Progenitor cell of endocrine pancreas (in vitro differentiated cells): ENCODE measurements around the gene ZNF281. TPM values are rescaled to one million over a fixed set of nuclear protein-coding genes. Genes with fewer than 3 reads are reported as not detected.

ENCODE experiments used
- DNase-seq: peaks from one replicate; pipeline ENCODE4 v3.0.0; 2021; ENCODE audit warnings: low spot score; ENCODE audit not compliant: unreplicated experiment
- H3K27ac Mint-ChIP-seq: 2 replicates; pipeline ENCODE4 v1.8.0; 2021; ENCODE audit warnings: mild to moderate bottlenecking, moderate library complexity, mixed read lengths
- H3K27me3 Mint-ChIP-seq: 2 replicates; pipeline ENCODE4 v1.8.0; 2021; ENCODE audit warnings: mixed read lengths
- H3K36me3 Mint-ChIP-seq: 2 replicates; pipeline ENCODE4 v1.8.0; 2022; ENCODE audit warnings: mixed read lengths; ENCODE audit not compliant: insufficient read depth
- H3K4me1 Mint-ChIP-seq: 2 replicates; pipeline ENCODE4 v1.8.0; 2021; ENCODE audit warnings: low read depth, mixed read lengths
- H3K4me3 Mint-ChIP-seq: 2 replicates; pipeline ENCODE4 v1.8.0; 2021; ENCODE audit warnings: low read depth, mild to moderate bottlenecking, moderate library complexity, mixed read lengths
- H3K9me3 Mint-ChIP-seq: 2 replicates; pipeline ENCODE4 v1.8.0; 2021; ENCODE audit warnings: low read depth, mixed read lengths
- total RNA-seq: library from RNA; stranded (reverse); gene quantifications from 2 replicates; pipeline ENCODE4 v1.2.1, GENCODE V29; 2021
- TF ChIP-seq, protein P1 (sequence below): fragments of 200-600 bp; sonication (generic); IDR thresholded peaks from one replicate; pipeline ENCODE4 v1.5.0; 2021; ENCODE audit warnings: antibody characterized with exemption, mild to moderate bottlenecking; ENCODE audit not compliant: unreplicated experiment

ZNF281 gene
- total RNA-seq, 1 donor from 2014 or later = 34.2 TPM

GRCh38 chr1:200365897-200366426 is 43.9 kb downstream of the ZNF281 start:
- H3K27ac Mint-ChIP-seq = no peak overlapping the region
- H3K27me3 Mint-ChIP-seq = no peaks in the 10 kb centered on the region
- no peaks in the 10 kb centered on the region for H3K36me3 Mint-ChIP-seq
- TF ChIP-seq, protein P1, sequence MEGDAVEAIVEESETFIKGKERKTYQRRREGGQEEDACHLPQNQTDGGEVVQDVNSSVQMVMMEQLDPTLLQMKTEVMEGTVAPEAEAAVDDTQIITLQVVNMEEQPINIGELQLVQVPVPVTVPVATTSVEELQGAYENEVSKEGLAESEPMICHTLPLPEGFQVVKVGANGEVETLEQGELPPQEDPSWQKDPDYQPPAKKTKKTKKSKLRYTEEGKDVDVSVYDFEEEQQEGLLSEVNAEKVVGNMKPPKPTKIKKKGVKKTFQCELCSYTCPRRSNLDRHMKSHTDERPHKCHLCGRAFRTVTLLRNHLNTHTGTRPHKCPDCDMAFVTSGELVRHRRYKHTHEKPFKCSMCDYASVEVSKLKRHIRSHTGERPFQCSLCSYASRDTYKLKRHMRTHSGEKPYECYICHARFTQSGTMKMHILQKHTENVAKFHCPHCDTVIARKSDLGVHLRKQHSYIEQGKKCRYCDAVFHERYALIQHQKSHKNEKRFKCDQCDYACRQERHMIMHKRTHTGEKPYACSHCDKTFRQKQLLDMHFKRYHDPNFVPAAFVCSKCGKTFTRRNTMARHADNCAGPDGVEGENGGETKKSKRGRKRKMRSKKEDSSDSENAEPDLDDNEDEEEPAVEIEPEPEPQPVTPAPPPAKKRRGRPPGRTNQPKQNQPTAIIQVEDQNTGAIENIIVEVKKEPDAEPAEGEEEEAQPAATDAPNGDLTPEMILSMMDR = peak; percentile 25
- no peak overlapping the region for H3K4me3 Mint-ChIP-seq
- no peaks in the 10 kb centered on the region for H3K9me3 Mint-ChIP-seq
- H3K4me1 Mint-ChIP-seq = peaks cover 44% of the 10 kb centered on the region
- DNase-seq = no peak

DNA sequence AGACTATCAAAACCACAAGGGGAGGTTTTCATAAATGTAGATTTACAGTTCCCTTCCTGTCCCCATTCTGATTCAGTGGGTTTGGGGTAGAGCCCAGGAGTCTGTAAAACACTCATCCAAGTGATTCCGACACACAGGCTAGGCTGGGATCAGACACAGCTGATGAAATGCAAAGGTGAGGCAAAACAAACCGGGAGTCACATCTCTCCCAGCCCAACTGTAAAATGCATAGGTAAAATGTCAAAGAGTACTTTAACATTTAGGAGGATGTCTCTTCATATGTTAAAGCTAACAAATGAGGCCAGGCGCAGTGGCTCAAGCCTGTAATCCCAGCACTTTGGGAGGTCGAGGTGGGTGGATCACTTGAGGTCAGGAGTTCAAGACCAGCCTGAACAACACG is 45.0 kb downstream of the ZNF281 start:
- H3K9me3 Mint-ChIP-seq = no peaks in the 10 kb centered on the region
- no peaks in the 10 kb centered on the region for H3K27me3 Mint-ChIP-seq
- no peaks in the 10 kb centered on the region for H3K36me3 Mint-ChIP-seq
- peaks cover 41% of the 10 kb centered on the region for H3K4me1 Mint-ChIP-seq
- no peak overlapping the region for H3K4me3 Mint-ChIP-seq
- TF ChIP-seq, protein P1 = no peak
- DNase-seq = no peak
- H3K27ac Mint-ChIP-seq = peak overlapping the region; percentile 76

DNA sequence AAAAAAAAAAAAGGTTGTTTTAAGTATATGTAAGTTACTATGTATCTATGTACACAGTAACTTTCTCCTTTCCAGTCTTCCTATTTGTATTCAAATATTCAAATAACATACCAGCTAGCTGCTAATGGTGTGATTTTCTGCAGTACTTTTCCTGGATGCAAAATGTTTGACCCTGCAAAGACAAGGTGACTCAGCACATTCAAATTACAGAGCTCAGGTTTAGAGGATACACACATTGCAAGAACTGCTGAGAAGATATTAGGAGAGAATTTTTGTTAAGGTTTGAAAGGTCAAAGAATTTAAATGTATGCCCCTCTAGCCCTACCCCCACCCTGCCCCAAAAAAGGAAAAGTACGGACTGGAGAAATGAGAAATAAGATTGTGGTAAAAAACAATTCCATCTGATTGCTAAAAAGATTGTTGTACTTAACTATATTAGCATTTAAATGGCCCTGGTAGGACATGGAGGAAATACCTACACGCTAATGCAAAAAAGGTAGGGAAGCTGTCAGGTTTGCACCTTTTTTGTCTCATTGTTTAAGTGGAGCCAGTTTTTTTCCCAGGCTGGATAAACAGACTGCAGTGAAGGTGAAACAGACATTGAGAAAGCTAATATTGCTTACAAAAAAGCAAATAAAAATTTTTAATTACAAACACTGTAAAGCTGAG is 45.6 kb downstream of the ZNF281 start:
- TF ChIP-seq, protein P1 = no peak
- H3K36me3 Mint-ChIP-seq = no peaks in the 10 kb centered on the region
- H3K27ac Mint-ChIP-seq = peak overlapping the region; percentile 65
- no peak for DNase-seq
- no peak overlapping the region for H3K4me3 Mint-ChIP-seq
- peaks cover 35% of the 10 kb centered on the region for H3K4me1 Mint-ChIP-seq
- H3K9me3 Mint-ChIP-seq = no peaks in the 10 kb centered on the region
- no peaks in the 10 kb centered on the region for H3K27me3 Mint-ChIP-seq

GRCh38 chr1:200363264-200363933 is 46.4 kb downstream of the ZNF281 start:
- no peak overlapping the region for H3K27ac Mint-ChIP-seq
- H3K36me3 Mint-ChIP-seq = no peaks in the 10 kb centered on the region
- no peaks in the 10 kb centered on the region for H3K9me3 Mint-ChIP-seq
- no peak for DNase-seq
- no peaks in the 10 kb centered on the region for H3K27me3 Mint-ChIP-seq
- peaks cover 27% of the 10 kb centered on the region for H3K4me1 Mint-ChIP-seq
- H3K4me3 Mint-ChIP-seq = no peak overlapping the region
- TF ChIP-seq, protein P1 = no peak

DNA sequence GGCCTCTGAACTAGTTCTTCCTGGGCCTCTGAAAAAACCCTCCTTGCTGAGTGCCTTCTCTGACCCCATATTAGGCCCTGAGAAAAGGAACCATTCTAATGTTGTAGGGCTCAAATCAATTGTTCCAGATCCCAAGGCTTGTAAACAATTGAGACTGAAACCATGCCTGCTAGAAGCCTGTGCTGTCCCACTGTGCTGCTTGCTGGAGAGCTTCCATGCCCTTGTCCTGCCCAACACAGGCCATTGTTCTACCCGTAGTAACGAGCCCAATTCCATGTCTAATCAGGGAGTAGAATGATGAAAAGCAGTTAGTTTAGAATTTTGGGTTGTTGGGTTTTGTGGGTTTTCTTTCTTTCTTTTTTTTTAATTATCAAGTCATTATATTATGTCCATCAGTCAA is 47.4 kb downstream of the ZNF281 start:
- no peak overlapping the region for H3K4me3 Mint-ChIP-seq
- no peak for DNase-seq
- H3K36me3 Mint-ChIP-seq = no peaks in the 10 kb centered on the region
- H3K27ac Mint-ChIP-seq = no peak overlapping the region
- no peaks in the 10 kb centered on the region for H3K9me3 Mint-ChIP-seq
- TF ChIP-seq, protein P1 = no peak
- peaks cover 19% of the 10 kb centered on the region for H3K4me1 Mint-ChIP-seq
- H3K27me3 Mint-ChIP-seq = no peaks in the 10 kb centered on the region
